Loucy (cell line): ENCODE results near the gene VCAM1.

Experiments
- H2AFZ ChIP-seq: fragments of 200-600 bp; sonication (generic); 2 replicates; pipeline ENCODE4 v1.6.0; 2016; ENCODE audit warnings: antibody characterized with exemption, mild to moderate bottlenecking, low read length, moderate library complexity
- H3F3A ChIP-seq: fragments of 200-600 bp; 2 replicates; pipeline ENCODE4 v1.6.0; 2016; ENCODE audit warnings: antibody characterized with exemption, low read depth, mild to moderate bottlenecking
- H3K27me3 ChIP-seq: fragments of 200-600 bp; sonication (generic); 2 replicates; pipeline ENCODE4 v1.6.1; 2014; ENCODE audit warnings: low read length, mild to moderate bottlenecking; ENCODE audit not compliant: insufficient read depth, poor library complexity, severe bottlenecking
- H3K36me3 ChIP-seq: fragments of 200-600 bp; sonication (generic); 2 replicates; pipeline ENCODE4 v1.6.1; 2016; ENCODE audit warnings: low read length; ENCODE audit not compliant: insufficient read depth
- H3K4me1 ChIP-seq: fragments of 200-600 bp; sonication (generic); 2 replicates; pipeline ENCODE4 v1.5.1; 2014; ENCODE audit warnings: low read length, mild to moderate bottlenecking; ENCODE audit not compliant: insufficient read depth, poor library complexity, severe bottlenecking
- H3K4me2 ChIP-seq: fragments of 200-600 bp; sonication (generic); 2 replicates; pipeline ENCODE4 v1.6.0; 2014; ENCODE audit warnings: antibody characterized with exemption, low read length, low read depth, mild to moderate bottlenecking; ENCODE audit not compliant: poor library complexity, severe bottlenecking
- H3K4me3 ChIP-seq: fragments of 200-600 bp; sonication (generic); 2 replicates; pipeline ENCODE4 v1.5.1; 2014; ENCODE audit warnings: low read length, mild to moderate bottlenecking, mixed read lengths; ENCODE audit not compliant: poor library complexity, severe bottlenecking
- H3K79me2 ChIP-seq: fragments of 200-600 bp; sonication (generic); 2 replicates; pipeline ENCODE4 v1.6.1; 2014; ENCODE audit warnings: low read length; ENCODE audit not compliant: insufficient read depth
- H3K9ac ChIP-seq: fragments of 200-600 bp; sonication (generic); 2 replicates; pipeline ENCODE4 v1.6.0; 2014; ENCODE audit warnings: mild to moderate bottlenecking, low read depth, low read length, moderate library complexity; ENCODE audit not compliant: poor library complexity, severe bottlenecking
- H3K9me2 ChIP-seq: fragments of 200-600 bp; sonication (generic); replicated peaks from 2 replicates; pipeline ENCODE4 v1.6.1; 2016; ENCODE audit warnings: low read depth, low read length, mixed read lengths
- H3K9me3 ChIP-seq: fragments of 200-600 bp; sonication (generic); 2 replicates; pipeline ENCODE4 v1.6.1; 2014; ENCODE audit warnings: mild to moderate bottlenecking, antibody characterized with exemption, low read length, low read depth; ENCODE audit not compliant: insufficient read depth
- H4K20me1 ChIP-seq: fragments of 200-600 bp; sonication (generic); 2 replicates; pipeline ENCODE4 v1.6.0; 2014; ENCODE audit warnings: antibody characterized with exemption, low read length, mild to moderate bottlenecking; ENCODE audit not compliant: insufficient read depth, poor library complexity, severe bottlenecking
- EZH2phosphoT487 ChIP-seq: fragments of 200-600 bp; IDR thresholded peaks from 2 replicates; pipeline ENCODE4 v1.6.1; 2018; ENCODE audit warnings: antibody characterized with exemption, mild to moderate bottlenecking, moderate library complexity, borderline replicate concordance
- TF ChIP-seq, protein P1 (sequence below): fragments of 200-600 bp; sonication (generic); conservative IDR thresholded peaks from 2 replicates; pipeline ENCODE4 v1.5.1; 2014; ENCODE audit warnings: mild to moderate bottlenecking, antibody characterized with exemption, low read length

VCAM1 gene

DNA sequence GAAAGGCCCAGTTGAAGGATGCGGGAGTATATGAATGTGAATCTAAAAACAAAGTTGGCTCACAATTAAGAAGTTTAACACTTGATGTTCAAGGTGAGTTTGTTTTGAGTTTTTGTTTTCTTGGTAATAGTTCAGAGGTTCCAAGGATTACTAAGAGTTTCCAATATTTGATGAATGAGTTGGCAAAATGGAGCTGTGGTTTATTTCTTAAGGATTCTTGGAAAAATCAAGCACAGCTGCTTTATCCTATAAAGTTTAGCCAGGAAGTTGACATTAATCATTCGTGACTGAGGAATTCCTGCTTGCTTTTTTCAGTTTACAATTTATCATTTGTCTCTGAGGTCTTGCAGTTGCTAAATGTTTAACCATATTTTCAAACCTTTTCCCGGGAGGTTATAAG is 15.1 kb downstream of the VCAM1 start:
- no peaks in the 10 kb centered on the region for H3K36me3 ChIP-seq

DNA sequence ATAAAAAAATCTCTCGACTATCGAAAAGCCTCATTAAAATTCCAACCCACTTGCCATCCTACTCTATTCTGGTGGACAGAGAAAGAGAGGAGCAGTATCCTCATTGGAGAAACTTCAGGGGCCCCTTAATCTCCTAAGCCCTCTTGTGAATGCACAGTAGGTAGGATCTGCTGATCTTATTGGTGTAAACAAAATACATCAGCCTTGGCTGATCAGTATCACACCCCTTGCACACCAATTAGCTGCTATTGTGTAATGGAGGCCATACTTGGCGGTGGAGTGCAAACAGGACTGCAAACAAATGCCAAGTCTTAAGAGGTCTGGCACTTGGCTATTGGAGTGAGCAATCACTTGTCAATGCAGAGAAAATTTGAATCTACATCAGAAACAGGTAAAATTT is 15.7 kb downstream of the VCAM1 start:
- no peaks in the 10 kb centered on the region for H3K36me3 ChIP-seq
- H3K9me2 ChIP-seq, result no peaks in the 10 kb centered on the region
- H3K27me3 ChIP-seq, result no peaks in the 10 kb centered on the region
- TF ChIP-seq, protein P1, sequence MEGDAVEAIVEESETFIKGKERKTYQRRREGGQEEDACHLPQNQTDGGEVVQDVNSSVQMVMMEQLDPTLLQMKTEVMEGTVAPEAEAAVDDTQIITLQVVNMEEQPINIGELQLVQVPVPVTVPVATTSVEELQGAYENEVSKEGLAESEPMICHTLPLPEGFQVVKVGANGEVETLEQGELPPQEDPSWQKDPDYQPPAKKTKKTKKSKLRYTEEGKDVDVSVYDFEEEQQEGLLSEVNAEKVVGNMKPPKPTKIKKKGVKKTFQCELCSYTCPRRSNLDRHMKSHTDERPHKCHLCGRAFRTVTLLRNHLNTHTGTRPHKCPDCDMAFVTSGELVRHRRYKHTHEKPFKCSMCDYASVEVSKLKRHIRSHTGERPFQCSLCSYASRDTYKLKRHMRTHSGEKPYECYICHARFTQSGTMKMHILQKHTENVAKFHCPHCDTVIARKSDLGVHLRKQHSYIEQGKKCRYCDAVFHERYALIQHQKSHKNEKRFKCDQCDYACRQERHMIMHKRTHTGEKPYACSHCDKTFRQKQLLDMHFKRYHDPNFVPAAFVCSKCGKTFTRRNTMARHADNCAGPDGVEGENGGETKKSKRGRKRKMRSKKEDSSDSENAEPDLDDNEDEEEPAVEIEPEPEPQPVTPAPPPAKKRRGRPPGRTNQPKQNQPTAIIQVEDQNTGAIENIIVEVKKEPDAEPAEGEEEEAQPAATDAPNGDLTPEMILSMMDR, result no peak
- TF ChIP-seq EZH2phosphoT487, result no peak
- H3F3A ChIP-seq, result no peaks in the 10 kb centered on the region
- no peaks in the 10 kb centered on the region for H3K9me3 ChIP-seq
- no peaks in the 10 kb centered on the region for H3K79me2 ChIP-seq
- no peak overlapping the region for H3K9ac ChIP-seq
- no peaks in the 10 kb centered on the region for H4K20me1 ChIP-seq
- no peak overlapping the region for H3K4me3 ChIP-seq
- no peaks in the 10 kb centered on the region for H3K4me1 ChIP-seq
- H2AFZ ChIP-seq, result no peak overlapping the region
- H3K4me2 ChIP-seq, result no peak overlapping the region

More for the DNA sequence above, 15.1 kb downstream of the VCAM1 start:
- H3F3A ChIP-seq, result no peaks in the 10 kb centered on the region
- H3K9me2 ChIP-seq, result no peaks in the 10 kb centered on the region
- no peak overlapping the region for H3K4me3 ChIP-seq
- H3K4me1 ChIP-seq, result no peaks in the 10 kb centered on the region
- no peaks in the 10 kb centered on the region for H4K20me1 ChIP-seq
- TF ChIP-seq EZH2phosphoT487, result no peak
- TF ChIP-seq, protein P1, result no peak
- no peak overlapping the region for H2AFZ ChIP-seq
- H3K27me3 ChIP-seq, result no peaks in the 10 kb centered on the region
- H3K9ac ChIP-seq, result no peak overlapping the region
- no peak overlapping the region for H3K4me2 ChIP-seq
- H3K9me3 ChIP-seq, result no peaks in the 10 kb centered on the region
- H3K79me2 ChIP-seq, result no peaks in the 10 kb centered on the region

DNA sequence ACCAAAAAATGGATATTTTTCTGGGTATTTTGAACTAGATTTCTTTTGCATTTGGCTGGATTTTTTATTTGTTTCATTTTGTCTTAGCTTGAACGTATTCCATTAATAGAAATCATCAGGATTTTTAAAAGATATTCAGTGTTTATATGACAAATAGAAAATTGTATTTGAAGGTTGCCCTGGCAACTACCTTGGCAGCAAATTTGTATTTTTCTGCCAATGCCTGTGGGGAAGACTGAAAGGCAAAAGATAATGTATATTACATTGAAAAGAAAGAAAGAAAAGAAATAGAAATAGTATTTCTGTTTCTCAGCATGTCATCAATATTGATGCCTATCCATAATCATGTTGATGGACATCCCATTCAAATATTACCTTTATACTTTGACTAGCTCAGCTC is 16.8 kb downstream of the VCAM1 start:
- Histone ChIP-seq H3F3A (no peaks in the 10 kb centered on the region), H3K9me2 (no peaks in the 10 kb centered on the region), H3K9ac (no peak overlapping the region), H3K4me1 (no peaks in the 10 kb centered on the region), H3K4me2 (no peak overlapping the region), H3K9me3 (no peaks in the 10 kb centered on the region), H2AFZ (no peak overlapping the region), H3K79me2 (no peaks in the 10 kb centered on the region), H4K20me1 (no peaks in the 10 kb centered on the region), H3K4me3 (no peak overlapping the region), H3K27me3 (no peaks in the 10 kb centered on the region), H3K36me3 (no peaks in the 10 kb centered on the region)
- no peak for TF ChIP-seq EZH2phosphoT487
- TF ChIP-seq, protein P1, result no peak
